Astrocyte of the spinal cord (primary cell): ENCODE data around the gene FGF14.

Experiments used
- DNase-seq: peaks from one replicate; pipeline ENCODE4 v3.0.0; 2011; ENCODE audit warnings: low read depth, low spot score
- H3K4me3 ChIP-seq: 2 replicates; pipeline ENCODE4 v1.5.1; 2011; ENCODE audit warnings: low read depth, mild to moderate bottlenecking, low read length, moderate library complexity
- in situ Hi-C: cut with HindIII; loops from 2 replicates; pipeline ENCODE4 v1.10.0; 2017; ENCODE audit warnings: low sequenced_read_pairs
- TF ChIP-seq, protein P1 (sequence below): IDR thresholded peaks from 2 replicates; pipeline ENCODE4 v1.5.1; 2012; ENCODE audit warnings: low read depth, mild to moderate bottlenecking, low read length, inconsistent platforms

Gene FGF14

DNA sequence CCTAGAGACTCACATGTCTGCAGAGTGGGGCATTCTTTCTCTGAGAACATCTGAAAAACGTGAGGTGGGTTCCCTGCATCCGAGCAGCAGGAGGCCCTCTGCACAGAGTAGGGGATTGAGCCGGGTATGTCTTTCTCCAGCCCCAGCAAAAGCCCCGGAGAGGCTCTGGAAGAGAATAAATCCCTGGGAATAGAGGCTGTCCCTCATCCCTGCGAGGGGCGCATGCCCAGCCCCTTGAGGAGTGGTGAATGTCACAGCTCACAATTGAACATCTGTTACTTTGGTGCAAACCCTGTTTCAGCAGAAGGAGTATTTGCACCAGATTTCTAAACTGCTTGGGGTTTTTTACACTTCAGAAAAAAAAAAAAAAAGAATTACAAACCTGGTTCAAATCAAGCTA is 164.6 kb downstream of the FGF14 start:
- no peak overlapping the region for H3K4me3 ChIP-seq
- in situ Hi-C loops = no loop called here
- TF ChIP-seq, protein P1, sequence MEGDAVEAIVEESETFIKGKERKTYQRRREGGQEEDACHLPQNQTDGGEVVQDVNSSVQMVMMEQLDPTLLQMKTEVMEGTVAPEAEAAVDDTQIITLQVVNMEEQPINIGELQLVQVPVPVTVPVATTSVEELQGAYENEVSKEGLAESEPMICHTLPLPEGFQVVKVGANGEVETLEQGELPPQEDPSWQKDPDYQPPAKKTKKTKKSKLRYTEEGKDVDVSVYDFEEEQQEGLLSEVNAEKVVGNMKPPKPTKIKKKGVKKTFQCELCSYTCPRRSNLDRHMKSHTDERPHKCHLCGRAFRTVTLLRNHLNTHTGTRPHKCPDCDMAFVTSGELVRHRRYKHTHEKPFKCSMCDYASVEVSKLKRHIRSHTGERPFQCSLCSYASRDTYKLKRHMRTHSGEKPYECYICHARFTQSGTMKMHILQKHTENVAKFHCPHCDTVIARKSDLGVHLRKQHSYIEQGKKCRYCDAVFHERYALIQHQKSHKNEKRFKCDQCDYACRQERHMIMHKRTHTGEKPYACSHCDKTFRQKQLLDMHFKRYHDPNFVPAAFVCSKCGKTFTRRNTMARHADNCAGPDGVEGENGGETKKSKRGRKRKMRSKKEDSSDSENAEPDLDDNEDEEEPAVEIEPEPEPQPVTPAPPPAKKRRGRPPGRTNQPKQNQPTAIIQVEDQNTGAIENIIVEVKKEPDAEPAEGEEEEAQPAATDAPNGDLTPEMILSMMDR = no peak
- no peak for DNase-seq

DNA sequence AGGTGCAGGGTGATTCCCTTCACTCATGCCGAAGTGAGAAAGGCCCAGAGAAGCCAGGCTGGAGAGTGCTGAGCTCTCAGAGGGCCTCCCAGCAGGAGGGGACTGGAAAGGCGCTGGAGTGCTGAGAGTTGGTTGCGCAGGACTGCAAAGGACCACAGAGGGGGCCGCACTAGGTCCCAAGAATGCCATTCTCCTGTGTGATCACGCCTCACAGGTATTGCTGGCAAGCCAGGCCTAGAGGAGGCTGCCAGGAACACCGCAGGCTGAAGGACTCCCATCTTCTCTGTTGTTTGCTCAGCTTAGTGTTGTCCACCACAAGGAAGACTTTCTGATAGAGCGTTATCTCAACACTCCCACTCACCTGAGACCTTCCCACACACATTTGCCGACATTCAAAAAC is 165.0 kb downstream of the FGF14 start:
- TF ChIP-seq, protein P1 = no peak
- no peak for DNase-seq
- in situ Hi-C loops = no loop called here
- H3K4me3 ChIP-seq = no peak overlapping the region

DNA sequence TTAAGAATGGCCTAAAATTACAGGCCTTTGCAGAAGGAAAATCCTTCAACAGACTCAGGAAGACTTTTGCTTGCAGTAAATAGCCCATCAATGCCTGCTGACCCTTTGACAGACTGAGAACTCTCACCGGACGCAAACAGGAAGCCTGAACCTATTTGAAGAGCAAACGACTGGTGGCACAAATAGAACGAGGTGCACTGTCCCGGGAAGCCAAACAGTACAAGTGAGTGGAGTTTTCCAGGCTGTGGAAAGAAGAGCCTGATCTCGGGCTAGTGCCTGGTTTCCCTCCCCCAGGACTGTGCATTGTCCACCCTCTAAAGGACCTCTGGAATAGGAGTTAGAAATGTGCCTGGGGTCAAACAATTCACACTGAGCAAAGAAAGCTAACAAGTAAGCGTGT is 165.5 kb downstream of the FGF14 start:
- TF ChIP-seq, protein P1 = no peak
- in situ Hi-C loops = no loop called here
- H3K4me3 ChIP-seq = no peak overlapping the region
- no peak for DNase-seq

DNA sequence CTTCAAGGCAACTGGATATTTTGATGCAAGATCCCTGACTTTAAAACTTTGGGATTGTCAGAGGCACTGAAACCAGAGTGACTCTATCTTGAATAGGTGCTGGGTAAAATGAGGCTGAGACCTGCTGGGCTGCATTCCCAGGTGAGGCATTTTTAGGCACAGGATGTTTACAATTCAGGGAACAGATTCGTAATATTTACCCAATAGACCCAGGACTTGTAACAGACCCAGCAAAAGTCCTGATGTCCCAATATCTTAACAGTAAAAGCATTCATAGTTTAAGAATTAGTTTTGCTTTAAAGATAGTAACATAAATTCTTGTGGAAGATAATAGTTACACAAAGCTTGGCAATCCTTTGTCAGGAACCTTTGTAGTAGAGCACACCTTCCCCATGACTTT is 166.2 kb downstream of the FGF14 start:
- DNase-seq = no peak
- H3K4me3 ChIP-seq = no peak overlapping the region
- TF ChIP-seq, protein P1 = no peak
- in situ Hi-C loops = no loop called here

DNA sequence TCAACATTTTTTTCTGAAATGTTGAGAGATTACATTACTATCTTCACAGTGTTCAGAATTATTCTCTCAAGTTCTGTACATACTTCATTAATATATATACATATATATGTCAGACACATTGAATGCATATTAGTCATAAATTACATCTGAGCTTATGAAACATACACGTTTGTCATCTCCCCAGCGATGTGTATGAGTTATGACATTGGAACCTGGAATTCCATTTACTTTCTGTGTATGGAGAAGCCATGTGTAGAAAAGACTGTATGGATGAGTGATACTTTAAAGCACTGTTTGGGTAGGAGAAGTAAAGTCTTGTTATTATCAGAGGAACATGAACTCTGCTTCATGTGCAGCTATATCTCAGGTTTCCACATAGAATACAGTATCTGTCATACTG is 167.2 kb downstream of the FGF14 start:
- TF ChIP-seq, protein P1 = no peak
- DNase-seq = no peak
- in situ Hi-C loops = no loop called here

DNA sequence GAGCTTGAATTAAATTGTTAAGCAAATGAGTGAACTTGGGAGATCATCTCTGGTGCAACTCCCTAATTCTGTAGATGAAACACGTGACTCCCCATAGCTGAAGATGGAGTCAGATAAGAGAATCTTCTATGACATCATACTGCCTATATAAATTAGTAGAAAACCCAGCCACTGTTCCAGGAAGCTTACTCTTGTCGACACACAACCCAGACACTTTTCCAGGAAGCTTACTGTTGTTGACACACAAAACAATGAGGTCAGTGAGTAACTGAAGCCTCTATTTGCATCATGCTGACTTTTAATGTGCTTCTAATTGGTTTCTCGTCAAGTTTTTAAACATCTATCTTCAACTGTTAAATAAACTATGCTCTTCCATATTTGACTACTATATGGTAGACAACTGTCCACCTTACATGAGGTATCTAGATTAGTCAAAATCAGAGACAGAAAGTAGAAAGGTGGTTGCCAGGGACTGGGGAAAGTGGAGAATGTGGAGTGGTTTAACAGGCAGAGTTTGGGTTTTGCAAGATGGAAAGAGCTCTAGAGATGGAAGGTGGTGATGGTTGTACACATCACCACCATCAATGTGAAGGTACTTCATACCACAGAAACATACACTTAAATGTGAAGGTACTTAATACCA is 168.2 kb downstream of the FGF14 start:
- TF ChIP-seq, protein P1 = no peak
- DNase-seq = no peak
- H3K4me3 ChIP-seq = no peak overlapping the region
- in situ Hi-C loops = no loop called here

More for the DNA sequence above, 167.2 kb downstream of the FGF14 start:
- no peak overlapping the region for H3K4me3 ChIP-seq

DNA sequence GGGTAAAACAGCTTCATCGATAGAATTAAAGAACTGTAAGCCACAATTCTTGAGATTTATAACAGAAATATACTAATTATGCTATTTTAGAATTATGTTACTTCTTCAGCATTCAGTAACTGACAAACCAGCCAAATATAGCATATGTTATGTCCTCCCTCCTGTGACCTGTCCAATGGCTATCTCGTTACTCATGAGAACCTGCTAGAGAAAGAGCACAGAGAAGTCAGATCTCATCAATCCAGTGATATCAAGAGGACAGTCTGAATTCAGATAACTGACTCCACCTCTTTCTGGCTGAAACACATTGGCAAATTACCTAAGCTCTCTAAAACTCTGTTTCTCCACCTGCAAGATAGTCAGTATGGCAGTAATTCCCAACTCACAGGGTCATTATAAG is 170.4 kb downstream of the FGF14 start:
- no peak overlapping the region for H3K4me3 ChIP-seq
- no peak for DNase-seq
- in situ Hi-C loops = no loop called here
- TF ChIP-seq, protein P1 = no peak
